GM19372 (cell line): Measurements from ENCODE around the gene ABHD16B.
"Not testable (repeated sequence)": the region's sequence is repeated elsewhere in the genome, so short reads cannot be mapped to it uniquely, and the experiment has no call there.

ENCODE experiments used
- ATAC-seq: cut with Tn5 transposase; IDR thresholded peaks from one replicate; pipeline ENCODE4 v1.9.1; 2021; ENCODE audit warnings: mild to moderate bottlenecking, low read depth, moderate library complexity; ENCODE audit not compliant: unreplicated experiment

Gene ABHD16B

DNA sequence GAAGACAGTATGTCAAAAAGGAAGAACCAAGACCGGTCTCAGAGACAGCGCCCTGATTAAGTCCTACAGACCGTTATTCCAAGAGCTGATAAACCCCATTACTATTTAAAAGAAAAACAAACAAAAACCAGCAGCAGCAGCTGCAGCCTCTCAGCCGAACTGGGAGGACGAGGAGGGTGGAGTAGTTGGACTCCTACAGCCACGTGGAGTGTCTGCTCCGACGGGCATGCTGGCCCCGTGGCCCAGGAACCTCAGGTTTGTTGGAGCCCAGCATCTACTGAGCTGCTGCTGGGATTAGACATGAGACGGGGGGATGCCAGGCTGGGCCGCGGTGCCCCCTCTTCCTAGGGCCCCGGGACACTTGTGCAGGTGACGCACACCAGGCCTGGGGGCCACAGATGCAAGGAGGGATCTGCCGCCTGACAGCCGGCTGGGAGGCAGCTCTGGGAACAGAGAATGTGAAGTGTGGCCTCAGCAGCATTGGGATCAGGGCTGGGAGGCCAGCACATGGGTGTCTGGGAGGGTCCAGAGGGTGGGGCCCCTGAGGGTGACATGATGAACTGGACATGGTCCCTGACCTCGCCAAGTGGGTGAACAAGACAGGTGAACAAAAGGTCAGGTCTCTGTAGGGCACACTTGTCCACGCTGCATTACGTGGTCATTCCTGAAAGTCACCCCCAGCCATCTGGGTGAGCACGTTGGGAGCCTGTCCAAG, 27.4 kb upstream of the ABHD16B start:
- ATAC-seq = no peak

DNA sequence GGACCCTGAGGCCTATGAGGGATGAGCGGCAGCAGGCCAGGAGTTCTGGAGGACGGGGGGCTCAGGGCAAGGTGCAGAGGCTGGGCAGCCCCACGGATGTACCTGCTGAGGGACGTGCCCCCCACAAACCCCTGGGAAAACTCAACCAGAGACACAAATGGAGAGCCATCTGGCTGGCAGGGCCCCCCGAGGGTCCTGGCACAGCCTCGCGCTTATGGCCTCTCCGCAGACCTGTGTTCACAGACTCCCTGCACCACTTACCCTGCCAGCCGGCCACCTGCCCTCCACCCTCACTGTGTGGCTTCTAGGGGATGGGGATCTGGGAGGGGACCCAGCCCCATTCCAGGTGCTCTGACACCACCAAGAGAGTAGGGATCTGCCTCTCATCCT, 26.8 kb upstream of the ABHD16B start:
- no peak for ATAC-seq

DNA sequence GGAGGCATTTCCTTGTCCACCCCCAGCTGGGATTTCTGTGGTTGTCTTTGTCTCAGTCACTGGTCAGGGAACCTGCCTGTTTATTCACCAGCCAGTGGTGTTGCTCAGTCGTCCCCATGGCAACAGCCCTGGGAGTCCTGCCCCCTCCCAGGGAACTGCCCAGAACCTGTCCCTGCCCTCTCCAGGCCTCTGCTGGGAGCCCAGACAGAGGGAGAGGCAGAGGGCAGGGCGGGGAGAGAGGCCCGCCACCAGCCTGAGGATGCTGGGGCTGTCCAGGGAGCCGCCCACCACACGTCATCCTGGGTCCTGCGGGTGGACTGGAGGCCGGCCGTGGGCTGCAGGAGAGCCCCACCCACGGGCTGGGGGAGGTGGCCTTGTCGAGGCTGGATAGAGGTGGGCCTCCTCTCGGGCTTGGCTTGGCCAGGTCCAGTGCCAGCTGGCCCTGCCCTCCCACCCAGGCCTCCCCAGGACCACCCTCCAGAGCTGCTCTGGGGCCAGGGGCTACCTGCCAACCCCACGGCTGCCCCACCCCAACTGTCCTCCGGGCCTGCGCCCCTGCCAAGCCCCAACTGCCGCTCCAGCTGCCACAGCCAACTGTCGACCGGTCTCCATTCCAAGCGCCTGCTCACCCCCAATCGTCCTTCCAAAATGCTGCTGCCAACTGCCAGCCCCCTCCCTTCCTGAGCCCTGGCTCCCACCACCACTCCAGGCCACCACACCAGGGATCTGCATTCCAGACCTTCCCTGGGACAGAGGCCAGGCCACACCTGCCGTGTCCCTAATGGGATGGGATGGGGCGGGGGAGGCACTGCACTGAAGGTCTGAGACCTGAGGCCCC, 26.1 kb upstream of the ABHD16B start:
- ATAC-seq = no peak

DNA sequence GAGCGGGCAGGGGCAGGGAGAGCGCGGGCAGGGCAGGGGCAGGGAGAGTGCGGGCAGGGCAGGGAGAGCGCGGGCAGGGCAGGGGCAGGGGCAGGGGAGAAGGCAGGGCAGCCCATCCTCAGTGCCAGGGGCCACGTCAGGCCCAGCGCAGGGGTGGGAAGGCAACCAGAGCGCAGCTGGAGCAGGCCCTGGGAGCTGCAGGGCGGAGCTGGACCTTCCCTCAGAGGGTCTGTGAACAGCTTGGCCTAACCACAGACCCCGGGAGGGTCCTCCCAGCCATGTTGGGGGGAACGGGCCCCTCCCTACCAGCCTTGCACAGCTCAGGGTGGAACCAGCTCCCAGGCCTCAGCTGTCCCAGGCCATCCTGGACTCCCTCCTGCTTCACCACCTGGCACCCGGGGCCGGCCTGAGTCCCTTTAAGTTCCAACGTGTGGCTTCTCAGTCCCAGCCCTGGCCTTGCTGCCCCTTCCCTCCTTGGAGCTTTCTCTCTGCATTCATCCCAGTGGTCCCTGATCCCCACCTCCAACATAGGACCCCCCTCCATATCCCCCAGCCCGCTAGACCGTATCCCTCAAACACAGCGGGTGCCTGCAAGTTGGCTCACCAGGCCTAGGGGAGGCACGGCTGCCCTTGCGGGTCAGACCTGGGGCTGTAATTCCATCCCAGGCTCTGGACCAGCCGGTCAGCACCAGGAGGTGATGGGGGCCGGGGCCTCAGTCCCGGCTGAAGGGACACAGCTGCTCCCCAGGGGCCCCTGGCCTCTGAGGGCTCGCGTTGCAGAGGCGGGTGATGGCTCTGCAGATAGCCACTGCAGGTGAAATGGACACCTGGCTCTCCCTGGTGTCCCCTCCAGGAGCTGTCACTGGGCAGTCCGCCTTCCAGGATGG, 24.6 kb upstream of the ABHD16B start:
- ATAC-seq = no peak

DNA sequence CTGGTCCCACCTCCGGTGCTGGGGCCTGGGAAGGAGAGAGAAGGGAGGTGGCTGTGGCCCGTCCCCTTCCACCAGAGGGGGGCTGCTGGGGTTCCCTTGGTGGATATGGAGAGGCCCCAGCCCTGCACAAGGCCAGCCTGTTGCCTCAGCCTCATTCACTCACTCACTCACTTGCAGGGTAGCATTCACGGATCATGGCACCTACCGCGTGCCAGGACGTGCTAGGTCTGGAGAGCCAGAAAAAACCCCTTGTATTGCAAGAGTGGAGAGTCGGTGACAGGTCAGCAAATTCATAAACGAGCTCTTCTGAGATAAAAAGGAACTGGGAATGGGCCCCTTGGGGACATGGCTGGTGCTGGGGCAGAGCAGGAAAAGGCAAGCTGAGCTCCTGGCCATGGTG, 23.8 kb upstream of the ABHD16B start:
- ATAC-seq = no peak

DNA sequence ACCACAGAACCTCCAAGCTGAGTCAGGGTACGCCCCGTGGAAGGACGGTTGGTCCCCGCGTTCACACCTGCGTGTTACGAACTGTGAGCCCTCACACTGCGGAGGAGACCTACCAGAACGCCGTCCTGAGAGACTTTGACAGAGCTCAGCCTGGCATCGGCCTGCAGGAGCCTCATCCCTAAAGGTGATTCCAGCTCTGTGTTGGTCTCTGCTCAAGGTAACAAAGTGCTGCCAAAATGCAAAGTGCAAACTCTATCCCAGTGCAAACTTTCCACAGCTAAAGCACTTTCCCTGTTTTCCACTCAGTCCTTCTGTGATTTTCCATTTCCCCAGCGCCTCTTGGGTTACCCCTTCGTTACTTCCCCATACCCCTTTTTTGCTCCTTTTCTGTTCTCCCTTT, 21.7 kb upstream of the ABHD16B start:
- ATAC-seq = no peak

DNA sequence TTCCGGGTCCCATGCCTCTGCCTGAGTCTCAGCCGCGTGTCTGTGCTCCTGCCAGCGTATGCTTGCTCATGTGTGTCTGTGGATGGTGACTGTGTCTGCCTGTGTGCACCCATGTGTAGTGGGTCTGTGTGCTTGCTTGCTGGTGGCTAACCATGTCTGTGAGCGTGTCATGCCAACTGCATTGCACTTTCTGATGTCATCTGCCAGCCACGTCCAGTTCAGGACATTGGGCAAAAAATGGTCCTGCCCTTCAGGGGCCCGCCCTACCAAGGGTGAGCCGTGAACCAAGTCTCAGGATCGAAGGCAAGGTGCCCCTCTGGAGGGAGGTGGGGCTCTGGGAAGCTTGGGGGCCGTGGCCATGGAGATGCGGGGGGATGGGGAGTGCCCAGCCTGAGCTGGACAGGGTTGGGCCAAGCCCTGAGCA, 20.9 kb upstream of the ABHD16B start:
- no peak for ATAC-seq

DNA sequence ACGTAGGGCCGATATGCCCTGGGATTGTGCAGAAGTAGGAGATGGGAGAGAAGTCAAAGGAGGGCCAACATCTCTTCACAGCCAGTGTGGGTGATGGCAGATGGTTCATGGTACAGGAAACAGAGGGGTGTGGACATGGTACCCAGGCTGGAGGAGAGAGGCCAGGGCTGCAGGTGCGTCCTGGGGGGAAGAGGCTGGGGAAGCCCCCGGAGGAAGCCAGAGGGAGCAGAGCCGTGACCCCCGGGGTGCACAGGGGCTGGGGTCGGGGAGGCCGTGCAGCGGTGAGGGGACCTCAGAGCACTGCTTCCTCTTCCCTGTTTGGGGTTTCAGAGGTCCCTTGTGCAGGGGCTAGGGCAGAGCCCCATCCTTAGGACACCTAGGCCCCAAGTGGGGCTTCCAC, 19.0 kb upstream of the ABHD16B start:
- ATAC-seq = no peak

DNA sequence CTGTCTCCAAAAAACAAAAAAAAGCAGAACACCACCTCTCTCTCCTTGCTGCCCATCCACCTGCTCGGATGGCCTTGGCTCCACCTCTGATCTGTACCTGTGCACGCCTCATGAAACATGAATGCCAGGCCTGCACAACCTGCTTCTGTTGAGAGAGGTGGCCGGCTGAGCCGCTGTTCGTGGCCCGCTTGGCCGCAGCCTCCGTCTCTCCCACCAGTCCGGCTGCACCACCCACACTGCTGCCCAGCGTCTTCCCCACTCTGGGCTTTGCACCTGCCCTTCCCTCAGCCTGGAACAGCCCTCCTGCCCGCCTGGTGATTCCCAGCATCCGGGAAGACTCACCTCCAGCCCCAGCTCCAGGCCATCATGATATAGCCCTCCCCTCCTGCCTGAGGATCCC, 18.1 kb upstream of the ABHD16B start:
- ATAC-seq = no peak

DNA sequence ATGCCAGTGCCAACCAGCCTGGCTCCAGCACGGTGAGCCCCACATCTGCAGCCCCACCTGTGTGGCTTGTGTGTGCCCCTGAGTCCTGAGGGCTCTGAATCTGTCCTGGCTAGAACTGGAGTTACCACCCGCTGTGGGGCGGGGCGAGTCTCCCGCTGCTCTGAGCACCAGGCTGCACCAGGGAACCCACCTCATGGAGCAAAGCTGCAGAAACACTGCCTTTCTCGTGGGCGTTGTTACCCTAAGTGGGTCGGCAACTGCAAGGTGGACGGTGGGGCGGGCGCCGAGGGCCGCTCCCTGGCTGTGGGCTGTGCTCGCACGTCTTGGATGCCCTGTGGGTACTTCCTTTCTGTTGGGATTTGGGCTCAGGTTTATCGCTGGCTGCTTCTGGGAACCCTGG, 17.5 kb upstream of the ABHD16B start:
- no peak for ATAC-seq

DNA sequence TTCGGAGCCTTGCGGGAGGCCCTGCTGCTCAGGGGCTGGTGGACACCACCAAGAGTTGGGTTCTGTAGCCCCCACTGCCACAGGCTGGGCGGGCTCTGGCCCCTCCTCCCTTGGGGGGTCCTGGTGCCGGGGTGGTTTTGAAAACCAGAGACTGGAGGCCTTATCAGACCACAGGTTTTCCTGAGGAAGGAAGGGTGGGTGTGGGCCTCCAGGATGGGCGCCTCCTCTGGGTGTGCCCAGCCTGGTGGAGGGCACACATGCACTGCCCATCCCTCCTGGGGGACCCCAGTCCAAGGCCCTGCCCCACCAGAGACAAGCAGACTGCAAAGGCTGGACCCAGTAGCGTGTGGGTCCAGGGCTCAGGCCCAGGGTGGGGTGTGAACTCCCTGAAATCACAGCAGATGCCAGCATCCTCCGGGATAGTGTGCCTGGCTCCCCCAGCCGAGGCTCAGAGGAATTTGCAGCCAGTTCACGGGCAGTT, 16.7 kb upstream of the ABHD16B start:
- ATAC-seq = no peak

DNA sequence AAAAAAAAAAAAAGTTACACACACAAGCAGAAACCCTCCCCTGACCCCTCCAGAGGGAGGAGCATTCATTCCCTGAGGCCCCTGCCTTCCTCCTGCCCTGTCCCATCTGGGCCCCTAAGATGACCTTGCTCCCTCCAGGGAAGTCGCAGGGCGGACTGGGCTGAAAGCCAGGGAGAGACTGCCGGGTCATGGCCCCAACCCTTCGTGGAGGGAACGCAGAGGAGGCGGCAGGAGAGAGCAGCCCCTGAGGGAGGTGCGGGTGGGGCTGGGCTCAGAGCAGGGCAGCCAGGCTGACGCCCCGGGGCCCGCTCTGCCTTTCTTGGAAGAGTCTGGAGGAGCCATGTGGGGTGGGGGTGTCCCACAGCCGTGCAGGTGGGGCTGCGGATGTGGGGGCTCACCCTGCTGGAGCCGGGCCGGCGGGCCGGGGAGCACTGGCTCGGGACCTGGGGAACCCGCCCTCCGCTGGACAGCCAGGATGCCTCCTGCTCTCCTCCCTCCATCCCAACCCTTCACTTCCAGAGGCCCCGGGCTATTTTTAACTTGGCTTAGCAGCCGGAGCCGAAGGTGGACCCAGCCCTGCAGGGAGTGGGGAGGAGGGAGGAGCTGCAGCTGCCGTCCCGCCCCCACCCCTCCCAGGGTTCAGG, 15.0 kb upstream of the ABHD16B start:
- no peak for ATAC-seq

DNA sequence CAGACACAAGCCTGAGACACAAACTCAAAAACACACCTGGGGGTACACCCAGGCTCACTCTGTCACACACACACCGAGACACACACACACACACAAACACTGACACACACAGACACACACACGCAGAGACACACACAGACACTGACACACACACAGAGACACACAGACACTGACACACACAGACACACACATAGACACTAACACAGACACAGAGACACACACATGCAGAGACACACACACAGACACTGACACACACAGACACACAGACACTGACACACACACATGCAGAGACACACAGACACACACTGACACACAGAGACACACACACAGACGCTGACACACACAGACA, 14.4 kb upstream of the ABHD16B start:
- no peak for ATAC-seq

DNA sequence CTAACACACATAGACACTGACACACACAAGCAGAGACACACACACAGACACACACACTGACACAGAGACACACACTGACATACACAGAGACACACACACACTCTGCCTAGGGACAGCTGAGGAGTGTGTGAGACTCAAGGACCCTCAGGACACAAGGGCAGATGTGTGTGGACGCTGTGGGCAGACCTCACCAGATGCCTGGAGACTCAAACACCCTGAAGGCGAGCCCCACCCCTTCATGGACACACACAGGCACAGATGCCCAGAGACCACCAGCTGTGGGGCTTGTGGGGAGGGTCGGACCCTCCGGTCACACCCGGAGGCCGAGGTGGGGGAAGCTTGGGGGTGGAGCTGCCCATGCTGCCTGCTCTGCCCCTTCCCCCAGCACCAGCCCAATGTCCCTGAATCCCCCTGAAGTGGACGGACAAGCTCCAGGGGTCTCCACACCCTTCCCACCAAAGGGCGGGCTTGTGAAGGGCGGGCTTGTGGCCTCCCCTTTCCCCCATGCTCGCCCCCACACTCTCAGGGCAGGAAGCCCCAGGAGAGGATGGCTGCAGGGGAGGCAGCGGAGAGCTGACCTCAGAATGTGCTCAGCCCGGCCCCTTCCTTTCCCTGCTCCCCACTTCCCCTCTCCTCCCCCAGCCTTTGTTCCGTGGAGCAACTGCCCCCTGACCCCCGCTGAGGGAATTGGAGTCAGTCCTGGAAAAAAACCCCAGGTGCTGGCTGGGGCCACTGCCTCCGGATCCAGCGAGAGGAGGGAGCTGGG, 13.9 kb upstream of the ABHD16B start:
- ATAC-seq = no peak

DNA sequence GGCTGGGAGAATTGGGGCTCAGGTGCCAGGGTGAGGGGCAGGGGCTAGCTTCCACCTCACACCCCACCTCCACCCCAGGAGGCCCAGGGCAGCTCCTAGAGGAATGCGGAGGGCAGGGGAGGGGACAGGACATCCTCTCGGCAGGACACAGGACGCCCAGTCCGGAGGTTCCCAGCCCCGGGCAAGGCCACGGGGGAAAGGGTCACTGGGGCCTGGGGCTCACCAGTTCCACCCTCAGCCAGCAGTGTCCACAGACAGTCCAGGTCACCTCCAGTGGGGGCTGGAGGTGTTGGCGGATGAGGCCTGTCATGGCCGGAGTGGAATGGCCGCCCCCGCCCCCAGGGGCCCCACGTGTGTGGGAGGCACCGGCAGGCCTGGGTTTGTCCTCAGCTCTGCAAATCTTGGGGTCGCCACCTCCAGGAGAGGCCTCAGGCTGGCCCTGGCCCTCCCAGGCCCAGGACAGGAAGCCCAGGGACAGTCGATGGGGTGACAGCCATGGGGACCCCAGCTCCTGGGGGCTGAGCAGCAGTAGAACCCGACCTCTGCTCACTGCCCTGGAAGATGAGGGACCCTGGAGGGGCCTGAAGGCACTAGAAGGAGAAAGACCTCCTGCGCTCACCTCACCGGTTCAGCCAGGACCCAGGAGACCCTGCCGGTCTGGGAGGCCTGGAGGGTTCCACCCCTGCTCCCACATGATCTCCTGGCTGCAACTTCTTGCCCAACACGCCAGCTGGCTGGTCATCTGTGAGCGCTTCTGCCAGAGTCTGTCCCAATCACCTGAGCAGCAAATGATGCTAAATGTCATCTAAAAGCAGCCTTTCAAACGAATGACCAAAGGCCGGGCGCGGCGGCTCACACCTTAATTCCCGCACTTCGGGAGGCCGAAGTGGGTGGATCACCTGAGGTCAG, 13.0 kb upstream of the ABHD16B start:
- ATAC-seq = no peak

DNA sequence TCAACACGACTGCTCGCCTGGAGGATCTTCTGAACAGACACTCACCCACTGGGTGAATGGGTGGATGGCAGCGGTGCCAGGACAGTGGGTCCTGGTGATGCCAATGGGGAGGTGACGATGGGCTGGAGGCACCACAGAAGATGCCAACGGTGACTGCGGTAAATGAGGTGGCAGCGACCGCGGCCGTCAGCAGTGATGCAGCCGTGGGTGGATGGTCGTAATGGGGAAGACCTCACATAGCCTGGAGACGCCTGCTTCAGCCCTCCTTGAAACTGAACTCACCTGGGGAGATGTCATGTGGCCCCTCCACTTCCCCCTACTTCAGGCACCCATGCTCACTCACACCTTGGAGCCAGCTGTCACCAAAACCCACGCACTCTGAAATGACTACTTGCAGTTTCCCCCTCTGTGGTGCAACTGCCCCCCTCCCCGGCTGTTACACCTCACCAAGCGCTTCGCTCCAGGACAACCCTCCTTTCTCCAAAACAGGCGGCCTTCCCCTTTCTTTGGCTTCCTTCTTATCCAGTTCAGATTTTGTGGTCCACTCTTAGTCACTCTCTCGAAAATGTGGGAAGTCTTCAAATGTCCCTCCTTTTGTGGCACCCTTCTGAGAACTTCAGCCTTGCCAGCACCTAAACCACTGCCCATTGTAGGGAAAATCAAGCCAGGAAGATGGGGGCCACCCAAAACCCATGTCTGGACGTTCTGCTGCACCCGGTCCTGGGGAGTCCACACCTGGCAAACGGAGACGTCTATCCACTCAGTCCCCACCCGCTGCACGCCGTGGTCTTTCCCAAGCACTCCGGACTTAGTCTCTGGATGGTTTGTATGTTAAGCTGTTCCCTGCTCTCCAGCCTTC, 10.4 kb upstream of the ABHD16B start:
- ATAC-seq = peak; percentile 72

DNA sequence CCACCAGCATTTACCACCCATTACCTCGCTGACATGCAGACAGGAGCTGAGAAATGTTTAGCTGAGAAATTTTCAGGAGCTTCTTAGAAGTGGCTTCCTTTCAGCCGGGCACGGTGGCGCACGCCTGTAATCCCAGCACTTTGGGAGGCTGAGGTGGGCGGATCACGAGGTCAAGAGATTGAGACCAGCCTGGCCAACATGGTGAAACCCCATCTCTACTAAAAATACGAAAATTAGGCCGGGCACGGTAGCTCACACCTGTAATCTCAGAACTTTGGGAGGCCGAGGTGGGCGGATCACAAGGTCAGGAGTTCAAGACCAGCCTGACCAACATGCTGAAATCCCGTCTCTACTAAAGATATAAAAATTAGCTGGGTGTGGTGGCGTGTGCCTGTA, 9.8 kb upstream of the ABHD16B start:
- not testable (repeated sequence) for ATAC-seq

DNA sequence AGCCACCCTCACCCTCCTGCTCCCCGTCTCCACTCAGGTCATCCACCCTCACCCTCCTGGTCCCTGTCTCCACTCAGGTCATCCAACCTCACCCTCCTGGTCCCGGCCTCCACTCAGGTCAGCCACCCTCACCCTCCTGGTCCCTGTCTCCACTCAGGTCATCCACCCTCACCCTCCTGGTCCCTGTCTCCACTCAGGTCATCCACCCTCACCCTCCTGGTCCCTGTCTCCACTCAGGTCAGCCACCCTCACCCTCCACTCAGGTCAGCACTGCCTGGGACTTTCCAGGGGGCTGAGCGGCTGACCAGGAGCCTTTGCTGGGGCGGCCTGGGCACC, 7.6 kb upstream of the ABHD16B start:
- ATAC-seq = not testable (repeated sequence)
